LNCaP clone FGC (cell line): Measurements from ENCODE around the gene COA7.

Experiments
- DNase-seq: peaks from one replicate; pipeline ENCODE4 v3.0.0-alpha.2; 2011; ENCODE audit warnings: low read depth
- H3K4me3 ChIP-seq: 2 replicates; pipeline ENCODE4 v1.5.1; 2011; ENCODE audit warnings: mild to moderate bottlenecking, low read depth, low read length, control low read depth
- TF ChIP-seq, protein P1 (sequence below): IDR thresholded peaks from 2 replicates; pipeline ENCODE4 v1.5.1; 2012; ENCODE audit warnings: mild to moderate bottlenecking; ENCODE audit not compliant: control insufficient read depth, insufficient read depth; ENCODE audit errors: extremely low read depth

COA7 gene

DNA sequence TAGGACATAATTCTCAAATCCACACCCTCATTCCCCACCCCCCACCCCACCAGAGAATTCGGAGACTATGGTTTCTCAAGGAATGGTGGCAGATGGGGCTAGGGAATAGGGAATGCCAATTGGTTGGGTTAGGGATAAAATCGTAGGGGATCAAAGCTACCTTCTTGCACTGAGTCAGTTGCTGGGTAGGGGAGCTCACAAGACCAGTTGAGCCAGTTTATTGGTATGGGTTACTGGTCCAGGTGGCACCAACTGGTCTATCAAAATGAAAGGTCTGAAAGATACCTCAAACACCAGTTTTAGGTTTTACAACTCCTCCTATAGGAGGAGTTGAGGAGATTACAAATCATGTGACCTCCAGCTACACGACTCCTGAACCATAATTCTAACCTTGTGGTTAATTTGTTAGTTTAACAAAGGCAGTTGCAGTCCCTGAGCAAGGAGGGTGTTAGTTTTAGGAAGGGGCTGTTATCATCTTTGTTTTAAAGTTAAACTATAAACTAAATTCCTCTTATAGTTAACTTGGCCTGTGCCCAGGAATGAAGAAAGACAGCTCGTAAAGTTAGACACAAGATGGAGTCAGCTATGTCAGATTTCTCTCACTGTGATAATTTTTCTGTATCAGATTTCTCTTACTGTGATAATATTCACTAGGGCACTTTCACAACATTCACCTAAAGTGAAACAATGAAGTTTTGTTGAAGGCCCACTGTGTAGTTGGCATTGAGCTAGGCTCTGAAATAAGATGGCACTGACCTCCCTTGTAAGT lies 62.6 kb downstream of the COA7 start:
- DNase-seq = no peak
- TF ChIP-seq, protein P1, sequence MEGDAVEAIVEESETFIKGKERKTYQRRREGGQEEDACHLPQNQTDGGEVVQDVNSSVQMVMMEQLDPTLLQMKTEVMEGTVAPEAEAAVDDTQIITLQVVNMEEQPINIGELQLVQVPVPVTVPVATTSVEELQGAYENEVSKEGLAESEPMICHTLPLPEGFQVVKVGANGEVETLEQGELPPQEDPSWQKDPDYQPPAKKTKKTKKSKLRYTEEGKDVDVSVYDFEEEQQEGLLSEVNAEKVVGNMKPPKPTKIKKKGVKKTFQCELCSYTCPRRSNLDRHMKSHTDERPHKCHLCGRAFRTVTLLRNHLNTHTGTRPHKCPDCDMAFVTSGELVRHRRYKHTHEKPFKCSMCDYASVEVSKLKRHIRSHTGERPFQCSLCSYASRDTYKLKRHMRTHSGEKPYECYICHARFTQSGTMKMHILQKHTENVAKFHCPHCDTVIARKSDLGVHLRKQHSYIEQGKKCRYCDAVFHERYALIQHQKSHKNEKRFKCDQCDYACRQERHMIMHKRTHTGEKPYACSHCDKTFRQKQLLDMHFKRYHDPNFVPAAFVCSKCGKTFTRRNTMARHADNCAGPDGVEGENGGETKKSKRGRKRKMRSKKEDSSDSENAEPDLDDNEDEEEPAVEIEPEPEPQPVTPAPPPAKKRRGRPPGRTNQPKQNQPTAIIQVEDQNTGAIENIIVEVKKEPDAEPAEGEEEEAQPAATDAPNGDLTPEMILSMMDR = no peak
- no peak overlapping the region for H3K4me3 ChIP-seq
